ENCODE data around the gene TNNI2. TPM values are rescaled to one million over a fixed set of nuclear protein-coding genes. Genes with fewer than 3 reads are reported as not detected.

TNNI2 gene
- total RNA-seq, 2 donors from 2014 or later = not detected

DNA sequence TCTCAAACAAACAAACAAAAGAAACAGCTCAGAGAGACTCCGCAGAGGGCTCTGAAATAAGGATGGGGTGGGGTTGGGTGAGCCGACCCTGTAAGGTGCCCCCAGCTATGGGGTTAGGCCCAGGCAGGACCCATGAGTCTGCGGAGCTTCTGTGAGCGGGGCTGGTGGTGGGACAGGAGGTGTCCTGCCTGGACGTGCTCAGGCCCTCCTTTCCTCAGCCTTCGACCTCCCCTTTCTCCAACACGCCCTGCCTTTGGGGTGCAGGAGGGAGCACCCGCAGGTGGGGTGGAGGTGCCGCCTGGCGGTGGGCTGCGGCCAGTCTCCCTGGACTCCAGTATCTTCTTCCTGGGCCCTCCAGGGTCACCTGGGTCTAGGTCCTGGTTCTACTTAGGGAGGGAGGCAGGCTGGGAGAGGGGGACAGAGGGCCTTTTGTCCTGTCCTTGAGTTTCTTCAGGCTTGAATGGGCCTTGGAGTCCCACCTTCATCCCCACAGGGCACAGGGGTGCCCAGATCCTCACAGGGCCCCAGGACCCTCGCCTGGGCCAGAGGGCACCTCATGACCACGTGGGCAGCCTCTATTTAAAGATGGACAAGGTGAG, 40.7 kb downstream of the TNNI2 start:
- DNase-seq = no peak
- Histone ChIP-seq H3K27me3 (ENCODE audit: control insufficient read depth, insufficient read depth, low read length, poor library complexity, severe bottlenecking) (no peaks in the 10 kb centered on the region), H3K9ac (ENCODE audit: extremely low read depth, low read length, poor library complexity, severe bottlenecking) (no peak overlapping the region), H3K4me1 (ENCODE audit: control insufficient read depth, insufficient read depth, low read length) (no peaks in the 10 kb centered on the region), H3K27ac (ENCODE audit: low read depth, low read length) (no peak overlapping the region), H3K9me3 (ENCODE audit: control insufficient read depth, low read length) (no peaks in the 10 kb centered on the region), H3K4me3 (ENCODE audit: low read length) (no peak overlapping the region), H3K36me3 (ENCODE audit: control insufficient read depth, insufficient read depth, low read length) (no peaks in the 10 kb centered on the region)
- no peaks in the 10 kb centered on the region for H3K27me3 Mint-ChIP-seq (ENCODE audit: insufficient read depth)
- no peak overlapping the region for H3K27ac Mint-ChIP-seq
- WGBS, 2 experiments (ENCODE audit: insufficient coverage in 1 of 2, insufficient read length in 1 of 2) = 83 to 92% methylated on average over 3 to 13 of the region's 13 CpGs
- no peaks in the 10 kb centered on the region for H3K4me1 Mint-ChIP-seq
- no peaks in the 10 kb centered on the region for H3K9me3 Mint-ChIP-seq
- TF ChIP-seq, protein P1, sequence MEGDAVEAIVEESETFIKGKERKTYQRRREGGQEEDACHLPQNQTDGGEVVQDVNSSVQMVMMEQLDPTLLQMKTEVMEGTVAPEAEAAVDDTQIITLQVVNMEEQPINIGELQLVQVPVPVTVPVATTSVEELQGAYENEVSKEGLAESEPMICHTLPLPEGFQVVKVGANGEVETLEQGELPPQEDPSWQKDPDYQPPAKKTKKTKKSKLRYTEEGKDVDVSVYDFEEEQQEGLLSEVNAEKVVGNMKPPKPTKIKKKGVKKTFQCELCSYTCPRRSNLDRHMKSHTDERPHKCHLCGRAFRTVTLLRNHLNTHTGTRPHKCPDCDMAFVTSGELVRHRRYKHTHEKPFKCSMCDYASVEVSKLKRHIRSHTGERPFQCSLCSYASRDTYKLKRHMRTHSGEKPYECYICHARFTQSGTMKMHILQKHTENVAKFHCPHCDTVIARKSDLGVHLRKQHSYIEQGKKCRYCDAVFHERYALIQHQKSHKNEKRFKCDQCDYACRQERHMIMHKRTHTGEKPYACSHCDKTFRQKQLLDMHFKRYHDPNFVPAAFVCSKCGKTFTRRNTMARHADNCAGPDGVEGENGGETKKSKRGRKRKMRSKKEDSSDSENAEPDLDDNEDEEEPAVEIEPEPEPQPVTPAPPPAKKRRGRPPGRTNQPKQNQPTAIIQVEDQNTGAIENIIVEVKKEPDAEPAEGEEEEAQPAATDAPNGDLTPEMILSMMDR (conservative IDR thresholded peaks at IDR 0.05) = no peak
- no peak overlapping the region for H3K4me3 Mint-ChIP-seq
- H3K36me3 Mint-ChIP-seq (ENCODE audit: low read depth) = no peaks in the 10 kb centered on the region

DNA sequence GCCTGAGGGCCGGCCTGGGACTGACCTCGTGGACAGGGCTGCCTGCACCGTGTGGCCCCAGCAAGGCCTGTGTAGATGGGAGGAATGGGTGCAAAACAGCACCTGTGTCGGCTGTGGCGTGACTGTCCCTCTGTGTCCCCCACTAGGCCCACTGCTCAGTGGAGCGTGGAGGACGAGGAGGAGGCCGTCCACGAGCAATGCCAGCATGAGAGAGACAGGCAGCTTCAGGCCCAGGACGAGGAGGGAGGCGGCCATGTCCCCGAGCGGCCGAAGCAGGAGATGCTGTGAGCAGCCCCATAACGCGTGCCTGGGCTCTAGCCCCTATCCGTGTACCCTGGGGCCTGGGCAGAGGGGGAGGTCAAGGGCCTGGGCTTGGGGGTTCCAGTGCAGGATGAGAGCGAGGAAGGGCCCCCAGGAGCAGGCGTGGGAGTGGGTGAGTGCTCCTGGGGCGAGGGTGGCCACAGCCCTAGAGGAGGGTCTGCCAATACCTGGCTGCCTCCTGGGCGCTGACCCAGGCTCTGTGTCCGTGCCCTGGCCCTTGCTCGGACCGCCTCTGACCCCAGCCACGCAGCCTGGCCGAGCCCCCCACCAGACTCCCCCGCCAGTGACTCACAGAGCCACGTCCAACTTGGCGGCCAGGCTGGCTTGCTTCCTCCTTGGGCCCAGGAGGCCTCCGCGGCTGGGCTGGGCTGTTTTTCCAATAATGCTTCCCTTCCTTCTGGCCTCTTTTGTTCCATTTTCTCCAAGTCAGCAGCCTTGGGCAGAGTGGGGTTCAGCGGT, 41.4 kb downstream of the TNNI2 start:
- H3K9me3 Mint-ChIP-seq = no peaks in the 10 kb centered on the region
- no peak overlapping the region for H3K4me3 Mint-ChIP-seq
- H3K27me3 Mint-ChIP-seq (ENCODE audit: insufficient read depth) = no peaks in the 10 kb centered on the region
- H3K4me1 Mint-ChIP-seq = no peaks in the 10 kb centered on the region
- Histone ChIP-seq H3K27ac (ENCODE audit: low read depth, low read length) (no peak overlapping the region), H3K27me3 (ENCODE audit: control insufficient read depth, insufficient read depth, low read length, poor library complexity, severe bottlenecking) (peaks cover 2% of the 10 kb centered on the region), H3K9me3 (ENCODE audit: control insufficient read depth, low read length) (no peaks in the 10 kb centered on the region), H3K4me1 (ENCODE audit: control insufficient read depth, insufficient read depth, low read length) (no peaks in the 10 kb centered on the region), H3K36me3 (ENCODE audit: control insufficient read depth, insufficient read depth, low read length) (no peaks in the 10 kb centered on the region), H3K9ac (ENCODE audit: extremely low read depth, low read length, poor library complexity, severe bottlenecking) (no peak overlapping the region), H3K4me3 (ENCODE audit: low read length) (no peak overlapping the region)
- no peak for DNase-seq
- TF ChIP-seq, protein P1 (conservative IDR thresholded peaks at IDR 0.05) = no peak
- H3K27ac Mint-ChIP-seq = no peak overlapping the region
- 88 to 96% methylated on average over 4 to 32 of the region's 32 CpGs for WGBS, 2 experiments (ENCODE audit: insufficient coverage in 1 of 2, insufficient read length in 1 of 2)
- H3K36me3 Mint-ChIP-seq (ENCODE audit: low read depth) = no peaks in the 10 kb centered on the region

DNA sequence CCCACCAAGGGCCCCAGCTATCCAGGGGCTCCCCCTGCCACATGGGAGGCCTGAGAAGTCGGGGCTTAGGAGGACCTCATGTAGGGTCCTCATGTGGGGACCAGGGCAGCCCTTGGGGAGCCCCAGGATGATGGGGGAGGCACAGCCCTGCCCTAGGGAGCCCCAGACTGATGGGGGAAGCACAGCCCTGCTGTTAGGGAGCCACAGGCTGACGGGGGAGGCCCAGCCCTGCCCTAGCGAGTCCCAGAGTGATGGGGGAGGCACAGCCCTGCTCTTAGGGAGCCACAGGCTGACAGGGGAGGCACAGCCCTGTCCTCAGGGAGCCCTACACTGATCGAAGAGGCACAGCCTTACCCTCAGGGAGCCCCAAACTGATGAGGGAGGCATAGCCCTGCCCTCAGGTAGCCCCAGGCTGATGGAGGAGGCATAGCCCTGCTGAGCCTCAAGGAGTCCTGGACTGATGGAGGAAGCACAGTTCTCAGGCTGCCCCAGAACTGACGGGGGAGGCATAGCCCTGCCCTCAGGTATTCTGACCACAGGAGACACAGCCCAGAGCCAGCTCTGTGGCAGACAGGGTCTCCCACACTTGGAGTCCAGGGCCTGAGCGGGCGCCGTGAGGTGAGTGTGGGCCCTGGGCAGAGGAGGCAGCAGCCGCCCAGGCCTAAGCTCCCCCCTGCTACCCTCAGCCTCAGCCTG, 42.1 kb downstream of the TNNI2 start:
- Histone ChIP-seq H3K36me3 (ENCODE audit: control insufficient read depth, insufficient read depth, low read length) (no peaks in the 10 kb centered on the region), H3K4me1 (ENCODE audit: control insufficient read depth, insufficient read depth, low read length) (no peaks in the 10 kb centered on the region), H3K9ac (ENCODE audit: extremely low read depth, low read length, poor library complexity, severe bottlenecking) (no peak overlapping the region), H3K27me3 (ENCODE audit: control insufficient read depth, insufficient read depth, low read length, poor library complexity, severe bottlenecking) (peaks cover 10% of the 10 kb centered on the region), H3K4me3 (ENCODE audit: low read length) (no peak overlapping the region), H3K27ac (ENCODE audit: low read depth, low read length) (no peak overlapping the region), H3K9me3 (ENCODE audit: control insufficient read depth, low read length) (no peaks in the 10 kb centered on the region)
- H3K4me3 Mint-ChIP-seq = no peak overlapping the region
- WGBS, 2 experiments (ENCODE audit: insufficient coverage in 1 of 2, insufficient read length in 1 of 2) = 63 to 83% methylated on average over 4 to 9 of the region's 9 CpGs
- no peaks in the 10 kb centered on the region for H3K9me3 Mint-ChIP-seq
- H3K4me1 Mint-ChIP-seq = no peaks in the 10 kb centered on the region
- H3K36me3 Mint-ChIP-seq (ENCODE audit: low read depth) = no peaks in the 10 kb centered on the region
- TF ChIP-seq, protein P1 (conservative IDR thresholded peaks at IDR 0.05) = no peak
- H3K27ac Mint-ChIP-seq = no peak overlapping the region
- H3K27me3 Mint-ChIP-seq (ENCODE audit: insufficient read depth) = no peaks in the 10 kb centered on the region
- DNase-seq = no peak

All from endodermal cell (in vitro differentiated cells).